Bone marrow (tissue), 2 donors: ENCODE measurements around the gene SLC43A2.
A peak's percentile ranks its signal among the peaks of the same experiment; 100 is the strongest.

Experiments used
- DNase-seq, 2 donors: peaks; one replicate each; lab custom pipeline; 2025; lab: John Stamatoyannopoulos, UW

Gene SLC43A2

DNA sequence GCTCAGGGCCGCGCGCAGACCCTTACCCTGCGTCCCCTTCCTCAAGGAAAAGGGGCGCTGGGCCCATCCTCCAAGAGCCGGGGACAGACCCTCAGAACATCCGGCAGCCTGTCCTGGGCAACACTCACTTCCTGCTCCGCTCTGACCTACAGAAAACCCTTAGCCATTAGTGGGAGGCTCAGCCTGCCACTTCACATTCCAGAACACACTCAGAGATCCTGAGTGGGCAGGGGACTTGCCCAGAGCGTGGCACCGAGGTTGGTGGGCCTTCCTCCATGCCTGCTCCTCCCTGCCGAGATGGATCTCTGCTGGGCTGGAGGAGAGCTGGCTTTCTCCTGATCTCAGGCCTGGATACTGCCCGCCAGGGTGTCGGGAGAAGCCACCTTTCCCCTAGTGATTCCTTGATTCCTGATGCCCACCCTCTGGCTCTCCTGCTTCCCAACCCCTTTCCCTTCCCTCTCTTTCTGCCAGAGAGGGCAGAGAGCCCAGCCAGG is 15.4 kb upstream of the SLC43A2 start:
- peak; percentile 3 to 39 for DNase-seq

DNA sequence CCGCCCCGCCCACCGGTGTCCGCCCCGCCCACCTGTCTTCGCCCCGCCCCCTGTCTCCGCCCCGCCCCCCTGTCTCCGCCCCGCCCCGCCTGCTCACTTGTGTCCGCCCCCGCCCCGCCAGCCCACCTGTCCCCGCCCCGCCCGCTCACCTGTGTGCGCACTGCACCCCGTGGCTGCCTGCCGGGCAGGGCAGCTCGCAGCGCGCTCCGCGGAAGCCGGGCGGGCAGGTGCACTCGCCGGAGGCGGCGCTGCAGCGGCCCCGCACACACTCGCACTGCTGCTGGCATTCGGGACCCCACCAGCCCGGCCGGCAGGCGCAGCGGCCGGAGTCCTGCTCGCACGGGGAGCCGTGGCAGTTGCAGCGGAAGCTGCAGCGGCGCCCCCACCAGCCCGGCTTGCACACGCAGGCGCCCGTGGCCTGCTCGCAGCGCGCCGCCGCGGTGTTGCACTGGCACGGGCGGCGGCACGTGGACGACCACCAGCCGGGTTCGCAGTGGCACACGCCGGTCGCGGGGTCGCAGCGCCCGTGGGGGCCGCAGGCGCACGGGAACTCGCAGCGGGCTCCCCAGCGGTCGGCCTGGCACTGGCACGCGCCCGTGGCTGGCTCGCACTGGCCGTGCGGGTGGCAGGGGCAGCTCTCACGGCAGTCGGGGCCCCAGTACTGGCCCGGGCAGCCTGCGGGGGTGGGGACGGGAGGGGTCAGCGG is 14.8 kb upstream of the SLC43A2 start:
- DNase-seq = peak in 1 of 2 donors; percentile 39

DNA sequence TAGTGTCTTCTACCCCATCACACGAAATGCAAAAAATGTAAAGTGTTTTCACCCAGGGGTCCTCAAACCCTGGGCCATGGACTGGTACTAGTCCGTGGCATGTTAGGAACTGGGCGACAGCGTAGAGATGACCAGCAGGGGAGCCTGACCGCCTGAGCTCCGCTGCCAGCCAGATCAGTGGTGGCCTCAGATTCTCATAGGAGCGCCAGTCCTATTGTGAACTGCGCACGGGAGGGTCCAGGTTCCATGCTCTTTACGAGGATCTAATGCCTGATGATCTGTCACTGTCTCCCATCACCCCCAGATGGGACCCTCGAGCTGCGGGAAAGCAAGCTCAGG is 12.4 kb upstream of the SLC43A2 start:
- DNase-seq = no peak

DNA sequence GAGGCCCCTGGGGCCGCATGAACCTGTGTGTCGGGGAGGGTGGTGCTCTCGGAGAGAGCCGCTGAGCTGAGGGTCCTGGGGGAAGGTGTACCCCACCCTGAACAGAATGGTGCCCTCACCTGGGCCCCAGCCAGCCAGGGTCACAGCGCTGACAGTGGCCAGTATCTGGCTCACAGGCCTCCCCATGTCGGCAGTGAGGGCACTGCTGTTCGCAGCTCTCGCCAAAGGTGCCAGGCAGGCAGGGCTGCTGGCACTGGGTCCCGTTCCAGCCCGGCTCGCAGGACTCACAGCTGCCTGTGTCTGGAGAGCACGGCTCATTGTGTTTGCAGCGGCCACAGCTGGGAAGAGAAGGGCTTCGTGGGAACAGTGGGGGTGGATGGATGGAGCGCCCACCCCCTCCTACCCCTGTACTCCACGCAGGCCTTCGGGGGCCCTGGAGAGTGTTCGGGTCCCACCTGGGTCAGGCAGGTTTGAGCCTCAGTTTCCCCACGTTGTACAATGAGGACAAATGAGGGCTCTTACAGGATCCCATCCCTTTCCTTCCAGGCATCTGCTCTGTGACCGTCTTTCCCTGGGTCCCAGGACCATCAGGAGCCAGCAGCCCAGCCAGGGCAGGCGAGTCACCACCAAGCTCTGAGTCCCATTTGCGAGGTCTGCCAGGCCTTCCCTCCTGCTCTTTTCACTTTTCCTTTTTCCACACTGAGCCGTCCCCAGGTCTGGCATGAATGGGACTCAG is 11.9 kb upstream of the SLC43A2 start:
- no peak for DNase-seq

DNA sequence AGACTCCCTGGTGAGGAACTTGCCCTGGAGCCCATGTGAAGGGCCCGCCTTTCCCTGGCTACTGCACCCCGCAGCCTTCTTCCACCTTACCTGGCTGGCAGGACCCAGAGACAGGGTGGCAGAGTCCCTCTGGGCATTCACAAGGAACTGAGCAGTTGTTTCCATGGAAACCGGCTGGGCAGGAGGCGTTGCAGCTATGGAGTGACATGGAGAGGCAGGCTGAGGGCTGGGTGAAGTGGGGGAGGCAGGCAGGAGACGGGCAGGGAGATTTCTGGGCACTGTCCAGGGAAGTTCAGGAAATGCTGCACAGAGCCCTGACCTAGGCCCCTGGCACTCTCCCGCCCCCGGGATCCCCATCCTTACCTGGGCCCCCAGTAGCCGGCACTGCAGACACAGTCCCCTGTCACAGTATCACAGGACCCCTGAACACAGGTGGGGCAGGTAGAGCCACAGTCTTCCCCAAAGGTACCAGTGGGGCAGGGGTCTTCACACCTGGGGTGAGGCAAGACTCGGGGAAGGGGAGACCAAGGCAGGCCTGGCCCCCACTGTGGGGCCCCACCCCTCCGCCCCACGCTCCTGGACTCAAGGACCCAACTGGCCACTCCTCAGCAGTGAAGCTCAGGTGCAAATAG is 11.0 kb upstream of the SLC43A2 start:
- no peak for DNase-seq

DNA sequence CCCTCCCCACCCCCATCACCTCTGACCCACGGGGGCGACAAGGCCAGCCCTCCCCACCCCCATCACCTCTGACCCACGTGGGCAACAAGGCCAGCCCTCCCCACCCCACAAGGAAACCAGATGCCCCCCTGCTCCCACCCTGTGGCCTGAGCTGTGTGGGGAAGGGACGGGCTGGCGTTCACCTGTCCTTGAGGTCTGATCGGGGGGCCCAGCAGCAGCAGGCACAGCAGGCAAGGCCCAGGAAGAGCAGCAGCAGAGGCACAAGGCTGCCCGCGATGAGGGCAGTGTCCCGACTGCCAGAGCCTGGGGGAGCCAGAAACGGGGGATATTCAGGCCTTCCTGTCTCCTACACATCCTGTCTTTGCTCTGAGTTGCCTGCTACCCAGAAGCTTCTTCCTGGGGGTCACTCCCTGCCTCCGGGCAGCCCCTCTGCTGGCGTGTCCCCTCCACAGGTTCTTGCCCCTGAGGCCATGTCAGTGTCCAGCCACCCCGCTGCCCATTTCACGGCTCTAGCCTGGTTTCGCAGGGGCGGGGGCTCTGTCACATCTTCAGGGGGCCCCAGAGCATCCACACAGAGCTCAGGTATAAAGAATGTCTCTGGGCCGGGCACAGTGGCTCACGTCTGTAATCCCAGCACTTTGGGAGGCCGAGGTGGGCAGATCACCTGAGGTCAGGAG is 10.1 kb upstream of the SLC43A2 start:
- DNase-seq = no peak

DNA sequence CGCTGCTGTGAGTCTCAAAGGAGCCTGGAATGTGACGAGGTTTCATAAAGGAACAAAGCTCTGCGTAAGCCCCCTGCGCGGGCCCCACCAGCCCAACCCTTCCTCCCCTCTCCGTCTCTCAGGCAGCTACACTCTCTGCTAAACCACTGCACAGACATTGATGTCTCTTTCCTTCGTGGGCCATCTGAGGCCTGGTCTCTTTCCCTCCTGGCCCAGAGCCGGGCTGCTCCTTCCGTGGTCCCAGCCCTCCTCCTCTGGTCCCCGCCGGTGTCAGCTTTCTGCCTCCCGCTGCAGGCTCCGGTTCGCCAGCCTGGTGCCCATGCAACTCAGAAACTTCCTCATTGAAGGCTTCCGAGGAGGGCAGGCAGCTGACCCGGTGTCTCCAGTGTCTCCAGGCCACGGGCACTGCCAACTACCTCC is 9.5 kb upstream of the SLC43A2 start:
- DNase-seq = no peak

DNA sequence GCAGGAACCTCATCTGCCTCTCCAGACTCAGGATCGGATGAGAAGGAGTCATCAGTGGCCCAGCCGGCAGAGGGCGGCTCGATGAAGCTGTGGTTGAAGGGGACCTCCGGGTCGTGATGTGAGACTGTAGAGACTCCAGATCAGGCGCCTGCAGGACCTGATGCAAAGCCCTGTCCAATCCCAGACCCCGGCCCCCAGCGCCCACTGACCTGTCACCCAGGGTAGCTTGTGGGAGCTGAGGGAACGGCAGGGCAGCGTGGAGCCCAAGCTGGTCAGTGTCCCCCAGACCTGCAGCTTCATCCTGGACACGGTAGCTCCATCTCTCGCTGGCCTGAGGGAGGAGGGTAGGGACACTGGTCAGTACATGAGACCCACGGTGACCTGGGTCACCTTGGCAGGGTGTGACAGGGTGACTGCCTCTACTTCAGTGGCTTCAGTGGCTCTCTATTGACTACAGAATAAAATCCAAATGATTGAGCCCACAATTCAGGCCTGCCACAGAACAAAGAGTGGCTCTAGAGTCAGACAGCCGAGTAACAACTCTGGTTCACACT is 8.2 kb upstream of the SLC43A2 start:
- no peak for DNase-seq

DNA sequence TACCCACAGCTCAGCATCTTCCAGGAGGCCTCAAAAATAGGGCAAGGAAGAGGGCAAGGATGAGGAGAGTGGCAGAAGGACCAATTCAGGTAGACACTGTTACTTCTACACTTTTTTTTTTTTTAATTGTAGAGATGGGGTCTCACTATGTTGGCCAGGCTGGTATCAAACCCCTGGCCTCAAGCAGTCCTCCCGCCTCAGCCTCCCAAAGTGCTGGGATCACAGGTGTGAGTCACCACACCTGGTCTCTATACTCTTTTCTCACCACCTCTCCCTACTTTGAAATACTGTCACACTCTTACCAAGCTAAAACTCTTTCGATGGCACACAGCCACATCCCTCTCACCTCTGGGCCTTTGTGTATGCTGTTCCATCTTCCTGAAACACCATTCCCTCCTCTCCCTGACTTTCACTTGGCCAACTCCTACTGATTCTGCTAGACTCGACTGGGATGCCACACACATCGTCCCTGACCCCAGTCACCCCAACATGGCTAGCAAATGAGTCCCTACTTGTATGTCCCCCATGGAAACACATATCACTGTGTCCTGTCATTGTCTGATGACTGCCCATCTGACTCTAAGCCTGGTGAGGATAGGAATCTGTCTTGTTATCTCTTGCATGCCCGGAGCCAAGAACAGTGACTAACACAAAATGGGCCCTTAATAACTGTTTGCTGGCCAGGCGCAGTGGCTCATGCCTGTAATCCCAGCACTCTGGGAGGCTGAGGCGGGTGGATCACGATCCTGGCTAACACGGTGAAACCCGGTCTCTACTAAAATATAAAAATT is 7.2 kb upstream of the SLC43A2 start:
- DNase-seq = no peak

DNA sequence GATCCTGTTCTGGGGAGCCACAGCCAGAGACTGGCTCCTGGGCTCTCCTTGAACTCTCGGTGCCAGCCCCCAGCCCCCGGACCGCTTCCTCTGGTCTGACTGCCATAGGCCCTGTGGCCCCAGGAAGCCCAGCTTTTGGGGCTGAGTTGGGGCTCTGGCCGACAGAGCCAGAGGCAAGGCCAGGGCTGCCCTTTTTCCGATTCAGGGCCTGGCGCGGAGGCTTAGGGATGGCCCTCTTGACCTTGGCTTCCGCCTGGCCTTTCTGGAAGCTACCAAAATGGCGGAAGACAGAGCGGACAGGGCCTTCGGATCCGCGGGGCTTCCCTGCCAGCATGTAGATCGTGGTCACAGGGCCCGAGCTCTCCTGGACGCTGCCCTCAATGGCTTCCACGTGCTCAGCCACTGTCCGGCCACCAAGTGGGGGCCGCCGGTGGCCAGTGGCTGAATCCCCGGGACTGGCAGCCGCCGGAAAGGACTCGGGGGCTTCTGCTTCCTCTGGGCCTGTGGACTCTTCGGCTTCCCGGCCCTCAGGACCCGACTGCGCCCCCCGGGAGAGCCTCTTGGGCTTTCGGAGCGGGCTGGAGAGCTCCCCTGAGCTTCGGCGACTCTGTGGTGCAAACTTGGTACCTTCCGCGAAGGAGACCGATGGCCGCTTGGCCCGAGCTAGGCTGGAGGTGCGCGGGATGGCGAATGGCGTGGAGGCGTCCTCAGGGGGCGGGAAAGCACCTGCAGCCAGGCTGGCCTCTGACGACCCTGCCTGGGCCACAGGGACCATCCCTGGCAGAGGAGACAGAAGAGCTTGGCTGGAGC is 6.4 kb upstream of the SLC43A2 start:
- no peak for DNase-seq

DNA sequence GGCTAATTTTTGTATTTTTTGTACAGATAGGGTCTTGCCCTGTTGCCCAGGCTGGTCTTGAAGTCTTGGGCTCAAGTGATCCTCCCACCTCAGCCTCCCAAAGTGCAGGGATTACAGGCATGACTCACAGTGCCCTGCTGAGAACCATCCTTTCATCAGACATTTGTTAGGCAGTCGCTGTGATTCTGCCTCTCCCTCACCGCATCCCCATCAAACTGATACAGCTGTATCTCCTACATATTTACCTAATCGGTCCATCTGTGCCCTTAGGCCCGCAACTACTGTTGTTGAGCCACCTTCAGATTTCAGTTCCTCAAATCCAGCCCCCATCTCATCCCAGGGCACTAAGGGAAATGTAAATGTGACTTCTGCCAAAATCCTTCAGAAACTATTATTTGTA is 2.0 kb upstream of the SLC43A2 start:
- no peak for DNase-seq

DNA sequence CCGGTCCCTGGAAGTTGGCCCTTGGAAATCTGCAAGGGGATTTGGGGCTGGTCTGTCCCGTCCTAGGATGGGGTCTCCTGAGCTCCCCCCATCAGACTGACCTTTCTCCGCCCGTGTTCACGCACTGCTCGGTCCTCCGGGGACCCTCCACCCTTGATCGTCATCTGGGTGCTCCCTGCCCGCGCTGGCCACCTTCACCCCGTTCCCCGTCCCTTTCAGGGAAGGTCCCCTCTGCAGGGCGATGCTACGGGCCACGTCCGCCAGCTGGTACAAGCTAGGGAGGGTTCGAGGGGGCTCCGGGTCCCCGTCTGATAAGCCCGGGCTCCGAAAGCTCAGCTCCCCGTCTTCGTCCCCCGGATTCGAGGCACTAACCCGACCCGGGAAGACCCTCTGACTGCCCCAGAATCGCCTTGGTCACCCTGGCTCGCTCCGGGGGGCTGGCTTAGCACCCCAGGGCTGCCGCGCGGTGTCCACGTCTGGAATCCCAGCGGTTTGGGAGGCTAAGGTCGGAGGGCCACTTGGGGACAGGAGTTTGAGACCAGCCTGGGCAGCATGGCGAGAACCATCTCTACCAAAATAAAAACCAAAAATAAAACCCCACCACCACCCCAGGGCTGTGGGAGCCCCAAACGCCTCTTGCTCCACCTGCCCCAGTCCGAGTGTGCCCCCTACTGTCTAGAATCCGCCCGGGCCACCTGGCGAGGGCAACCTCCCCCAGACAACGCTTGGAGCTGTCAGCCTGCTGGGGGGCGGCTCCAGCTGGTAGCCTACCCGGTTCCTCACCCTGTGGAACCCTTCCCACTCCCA is 1.1 kb upstream of the SLC43A2 start:
- peak; percentile 42 to 73 for DNase-seq

DNA sequence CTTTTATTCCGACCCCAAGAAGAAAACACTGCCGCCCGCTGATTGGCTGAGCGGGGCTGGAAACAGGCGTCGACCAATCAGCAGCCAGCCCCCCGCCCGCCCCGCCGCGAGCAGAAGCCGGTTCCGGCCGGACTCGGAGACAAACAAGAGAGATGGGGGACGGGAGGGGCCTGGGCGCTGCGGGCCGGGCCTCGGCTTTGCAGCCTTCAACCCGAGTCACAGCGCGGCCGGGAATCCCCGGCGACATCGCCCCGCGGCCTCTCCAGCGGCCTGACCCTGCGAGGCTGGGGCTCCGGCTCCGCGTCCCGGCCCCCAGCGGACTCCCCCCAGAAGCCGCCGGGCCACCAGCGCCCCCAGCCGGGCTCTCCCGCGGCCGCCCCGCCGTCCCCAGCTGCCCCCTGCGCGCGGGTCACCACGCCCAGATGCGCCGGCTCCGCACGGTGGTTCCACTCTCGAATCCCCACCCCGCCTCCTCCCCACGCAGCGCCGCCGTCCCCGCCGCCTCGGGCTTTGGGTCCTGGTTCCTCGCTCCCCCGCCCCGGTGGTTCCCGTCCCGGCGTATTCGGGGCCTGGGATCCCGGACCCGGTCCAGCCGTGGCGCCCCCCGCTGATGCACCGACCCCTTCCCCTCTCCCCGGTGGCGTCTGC is 346 bp upstream of the SLC43A2 start:
- peak; percentile 67 to 89 for DNase-seq

DNA sequence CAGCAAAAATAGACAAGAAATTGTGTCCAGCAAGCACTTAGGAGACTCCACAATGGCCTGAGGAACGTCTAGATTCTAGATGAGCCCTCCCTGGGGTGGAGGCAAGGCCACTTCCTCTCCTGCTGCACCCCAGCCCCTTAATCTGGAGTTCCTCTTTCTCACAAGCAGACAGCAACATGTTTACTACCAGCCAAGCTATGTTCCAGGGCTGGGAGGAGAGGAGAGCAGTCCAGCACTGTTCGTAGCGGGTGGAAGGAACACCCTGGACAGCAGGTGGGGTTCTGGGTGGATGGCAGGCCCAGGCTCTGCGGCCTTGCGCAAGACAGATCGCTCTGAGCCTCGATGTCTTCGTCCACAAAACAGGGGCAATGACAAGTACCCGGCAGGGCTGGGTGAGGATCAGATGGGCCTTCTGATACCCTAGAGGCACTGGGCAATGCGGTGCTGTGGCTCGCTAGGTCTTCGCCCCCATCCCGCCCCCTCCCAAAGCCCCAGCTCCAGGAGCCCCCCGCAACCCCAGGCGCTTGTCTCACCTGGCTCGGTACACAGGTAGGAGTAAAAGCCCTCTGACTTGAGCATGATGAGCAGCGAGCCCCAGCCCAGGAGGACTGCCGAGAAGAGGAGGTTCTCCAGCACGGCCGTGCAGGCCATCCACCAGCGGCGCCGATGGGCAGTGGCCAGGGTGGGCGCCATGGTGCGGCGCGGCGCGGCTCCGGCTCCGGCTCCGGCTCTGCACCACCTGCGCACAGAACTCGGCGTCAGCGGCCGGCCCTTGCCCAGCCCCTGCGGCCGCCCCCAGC is 1.3 kb downstream of the SLC43A2 start:
- peak; percentile 45 to 92 for DNase-seq

DNA sequence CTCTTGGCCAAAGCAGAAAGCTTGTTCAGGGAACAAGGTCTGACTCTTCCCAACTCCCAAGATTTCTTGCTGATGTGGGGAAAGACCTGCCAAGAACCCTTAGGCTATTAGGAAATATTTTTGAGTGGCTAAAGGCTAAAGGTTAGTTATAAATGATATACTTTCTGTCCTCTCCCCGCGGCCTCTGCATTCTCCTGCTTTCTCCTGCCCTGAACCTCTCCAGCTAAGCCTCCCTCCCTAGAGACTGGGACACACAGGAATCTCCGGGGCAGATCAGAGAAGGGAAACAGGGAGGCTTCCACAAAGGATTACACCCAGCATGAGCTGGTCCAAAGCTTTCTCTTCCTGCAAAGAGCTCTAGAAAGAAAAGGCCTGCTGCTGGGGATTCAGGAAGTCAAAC is 2.3 kb downstream of the SLC43A2 start:
- DNase-seq = no peak

DNA sequence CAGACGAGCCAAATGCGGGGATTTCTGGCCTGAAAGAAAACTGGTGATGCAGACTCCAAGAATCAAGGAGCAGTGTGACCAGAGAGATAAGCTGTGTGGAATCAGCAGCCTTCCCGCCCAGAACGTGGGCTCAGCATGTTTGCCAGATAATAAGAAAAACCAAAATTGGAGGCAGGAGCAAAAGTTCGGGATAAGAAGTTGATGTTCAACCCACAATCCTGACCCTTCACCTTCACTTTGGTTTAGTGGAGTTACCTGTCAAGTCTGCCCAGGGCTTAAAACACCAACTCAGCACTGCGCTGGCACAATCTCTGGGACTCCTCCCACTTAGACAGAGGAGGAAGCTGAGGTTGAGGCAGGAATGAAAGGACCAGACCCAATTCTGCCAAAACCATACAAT is 3.1 kb downstream of the SLC43A2 start:
- no peak for DNase-seq

DNA sequence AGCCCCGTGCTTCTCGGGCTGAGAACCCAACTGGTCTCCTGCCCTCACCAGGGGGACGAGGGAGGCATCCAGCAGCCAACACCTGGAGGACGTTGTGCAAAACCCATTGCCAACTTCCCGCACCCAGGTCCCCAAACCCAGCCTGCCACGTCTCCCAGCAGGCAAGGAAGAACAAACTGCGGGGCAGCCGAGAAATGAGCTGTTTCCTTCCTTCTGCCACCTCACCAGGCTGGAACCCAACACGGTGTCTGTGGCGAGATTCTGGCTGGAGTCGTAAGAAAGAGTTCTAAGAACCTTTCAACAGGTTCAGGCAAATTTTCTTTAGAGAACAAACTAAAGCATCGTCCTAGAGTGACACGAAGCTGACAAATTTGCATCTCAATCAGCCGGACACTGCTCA is 3.6 kb downstream of the SLC43A2 start:
- no peak for DNase-seq

DNA sequence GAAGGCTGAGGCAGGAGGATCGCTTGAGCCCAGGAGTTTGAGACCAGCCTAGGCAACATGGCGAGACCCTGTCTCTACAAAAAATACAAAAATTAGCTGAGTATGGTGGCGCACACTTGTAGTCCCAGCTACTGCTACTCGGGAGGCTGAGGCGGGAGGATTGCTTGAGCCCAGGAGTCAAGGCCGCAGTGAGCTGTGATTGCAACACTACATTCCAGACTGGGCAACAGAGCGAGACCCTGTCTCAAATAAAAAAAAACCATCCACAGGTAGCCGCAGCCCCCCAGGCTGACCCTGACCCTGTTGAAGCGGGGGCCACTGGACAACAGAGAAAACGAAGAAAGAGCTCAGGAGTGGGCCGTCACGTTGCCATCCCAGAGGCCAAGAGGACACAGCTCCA is 4.0 kb downstream of the SLC43A2 start:
- no peak for DNase-seq
